Chondrocyte (in vitro differentiated cells): ENCODE results near the gene PINK1. TPM values are rescaled to one million over a fixed set of nuclear protein-coding genes. Genes with fewer than 3 reads are reported as not detected.

Source experiments
- DNase-seq: peaks from one replicate; pipeline ENCODE4 v3.0.0; 2021; ENCODE audit warnings: mixed read lengths, low spot score
- H3K27ac Mint-ChIP-seq: one replicate; pipeline ENCODE4 v1.8.0; 2021; ENCODE audit warnings: mild to moderate bottlenecking, moderate library complexity, mixed read lengths; ENCODE audit not compliant: unreplicated experiment
- H3K27me3 Mint-ChIP-seq: 2 replicates; pipeline ENCODE4 v1.8.0; 2021; ENCODE audit warnings: low read depth, mixed read lengths
- H3K36me3 Mint-ChIP-seq: 2 replicates; pipeline ENCODE4 v1.8.0; 2021; ENCODE audit warnings: low read depth, mixed read lengths
- H3K4me1 Mint-ChIP-seq: 2 replicates; pipeline ENCODE4 v1.8.0; 2021; ENCODE audit warnings: low read depth, mild to moderate bottlenecking, mixed read lengths
- H3K4me3 Mint-ChIP-seq: one replicate; pipeline ENCODE4 v1.8.0; 2021; ENCODE audit warnings: mild to moderate bottlenecking, moderate library complexity, mixed read lengths; ENCODE audit not compliant: unreplicated experiment
- H3K9me3 Mint-ChIP-seq: 2 replicates; pipeline ENCODE4 v1.8.0; 2021; ENCODE audit warnings: low read depth, mixed read lengths
- total RNA-seq: library from RNA; stranded (reverse); gene quantifications from 3 replicates; pipeline ENCODE4 v1.2.1, GENCODE V29; 2021
- TF ChIP-seq, protein P1 (sequence below): fragments of 200-600 bp; sonication (generic); IDR thresholded peaks from 2 replicates; pipeline ENCODE4 v1.5.0; 2021; ENCODE audit warnings: antibody characterized with exemption, mild to moderate bottlenecking, moderate library complexity

Gene PINK1
- total RNA-seq, 1 donor from 2014 or later = 42.6 TPM

DNA sequence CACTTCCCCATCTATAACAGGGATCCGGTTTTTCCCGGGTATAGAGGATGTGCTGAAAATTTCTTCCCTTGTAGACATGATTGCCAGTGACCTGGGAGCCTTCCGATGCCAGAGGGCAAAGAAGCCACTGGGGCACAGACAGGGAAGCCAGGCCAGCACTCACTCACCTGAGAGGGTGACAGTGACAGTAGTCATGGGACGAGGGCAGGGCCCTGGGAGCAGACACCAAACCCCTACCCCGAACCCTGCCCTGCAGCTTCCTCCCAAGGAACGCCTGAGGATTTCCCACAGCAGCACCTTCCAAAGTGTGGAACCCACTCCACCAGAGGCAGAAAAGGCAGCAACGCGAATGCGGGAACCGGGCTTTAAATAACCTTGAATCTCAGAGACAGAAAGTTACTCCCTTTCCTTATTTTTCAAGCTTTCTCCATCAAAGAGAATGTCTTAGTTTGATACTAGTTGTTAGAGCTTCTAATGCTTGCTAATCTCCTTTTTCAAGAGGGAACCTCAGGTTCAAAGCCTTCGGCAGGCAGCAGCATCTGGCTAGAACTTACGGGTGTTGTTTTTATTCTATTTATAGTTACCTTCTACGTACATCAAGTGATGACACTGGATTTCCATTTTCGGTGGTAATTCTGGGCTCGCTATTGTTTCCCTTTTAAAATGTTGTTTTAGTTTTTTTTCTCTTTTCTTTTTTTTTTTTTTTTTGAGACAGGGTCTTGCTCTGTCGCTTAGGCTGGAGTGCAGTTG, 25.1 kb downstream of the PINK1 start:
- Mint-ChIP-seq H3K4me3 (no peak overlapping the region), H3K4me1 (peaks cover 29% of the 10 kb centered on the region), H3K27ac (no peak overlapping the region), H3K9me3 (no peaks in the 10 kb centered on the region), H3K27me3 (no peaks in the 10 kb centered on the region), H3K36me3 (peaks cover 5% of the 10 kb centered on the region)
- DNase-seq = no peak
- TF ChIP-seq, protein P1, sequence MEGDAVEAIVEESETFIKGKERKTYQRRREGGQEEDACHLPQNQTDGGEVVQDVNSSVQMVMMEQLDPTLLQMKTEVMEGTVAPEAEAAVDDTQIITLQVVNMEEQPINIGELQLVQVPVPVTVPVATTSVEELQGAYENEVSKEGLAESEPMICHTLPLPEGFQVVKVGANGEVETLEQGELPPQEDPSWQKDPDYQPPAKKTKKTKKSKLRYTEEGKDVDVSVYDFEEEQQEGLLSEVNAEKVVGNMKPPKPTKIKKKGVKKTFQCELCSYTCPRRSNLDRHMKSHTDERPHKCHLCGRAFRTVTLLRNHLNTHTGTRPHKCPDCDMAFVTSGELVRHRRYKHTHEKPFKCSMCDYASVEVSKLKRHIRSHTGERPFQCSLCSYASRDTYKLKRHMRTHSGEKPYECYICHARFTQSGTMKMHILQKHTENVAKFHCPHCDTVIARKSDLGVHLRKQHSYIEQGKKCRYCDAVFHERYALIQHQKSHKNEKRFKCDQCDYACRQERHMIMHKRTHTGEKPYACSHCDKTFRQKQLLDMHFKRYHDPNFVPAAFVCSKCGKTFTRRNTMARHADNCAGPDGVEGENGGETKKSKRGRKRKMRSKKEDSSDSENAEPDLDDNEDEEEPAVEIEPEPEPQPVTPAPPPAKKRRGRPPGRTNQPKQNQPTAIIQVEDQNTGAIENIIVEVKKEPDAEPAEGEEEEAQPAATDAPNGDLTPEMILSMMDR = no peak

DNA sequence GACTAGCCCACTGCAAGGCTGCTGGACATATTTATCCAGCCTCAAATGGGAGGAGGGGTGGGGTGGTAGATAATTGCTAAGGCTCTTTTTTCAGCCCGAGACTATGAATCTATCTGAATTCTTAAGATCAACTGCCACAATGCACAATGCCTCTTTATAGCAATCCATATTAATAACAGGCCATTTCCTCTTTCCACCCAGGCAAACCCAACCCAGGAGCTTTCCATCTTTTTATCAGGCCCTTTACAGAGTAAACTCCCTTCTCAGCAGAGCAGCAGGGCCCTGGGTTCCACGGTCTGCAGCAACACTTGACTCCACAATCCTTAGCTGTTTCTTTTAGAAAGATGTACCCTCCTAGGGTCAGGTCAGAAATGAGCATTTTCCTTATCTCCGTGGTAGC, 27.1 kb downstream of the PINK1 start:
- H3K9me3 Mint-ChIP-seq = no peaks in the 10 kb centered on the region
- TF ChIP-seq, protein P1 = no peak
- DNase-seq = no peak
- peaks cover 29% of the 10 kb centered on the region for H3K4me1 Mint-ChIP-seq
- peak overlapping the region; percentile 95 for H3K4me3 Mint-ChIP-seq
- H3K36me3 Mint-ChIP-seq = peaks cover 2% of the 10 kb centered on the region
- H3K27ac Mint-ChIP-seq = peak overlapping the region; percentile 92
- no peaks in the 10 kb centered on the region for H3K27me3 Mint-ChIP-seq

DNA sequence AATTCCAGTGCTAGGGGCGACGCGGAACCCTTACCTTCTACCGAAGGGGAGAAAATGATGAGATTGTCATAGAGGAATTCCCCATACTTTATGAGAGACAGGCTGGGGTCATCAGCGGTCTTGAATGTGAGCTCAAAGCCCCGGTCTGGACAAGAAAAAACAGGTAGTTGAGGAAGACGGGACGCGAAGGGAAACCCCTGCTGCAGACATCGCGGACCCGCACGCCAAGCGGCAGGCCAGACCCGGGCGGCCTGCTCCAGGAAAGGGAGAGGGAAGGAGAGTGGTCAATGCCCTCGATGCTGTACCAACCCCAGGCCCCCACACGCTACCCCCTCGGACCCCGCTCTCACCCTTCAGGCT, 27.6 kb downstream of the PINK1 start:
- peak overlapping the region; percentile 95 for H3K4me3 Mint-ChIP-seq
- no peaks in the 10 kb centered on the region for H3K9me3 Mint-ChIP-seq
- DNase-seq = no peak
- no peaks in the 10 kb centered on the region for H3K27me3 Mint-ChIP-seq
- H3K27ac Mint-ChIP-seq = peak overlapping the region; percentile 92
- TF ChIP-seq, protein P1 = no peak
- peaks cover 29% of the 10 kb centered on the region for H3K4me1 Mint-ChIP-seq
- peaks cover 2% of the 10 kb centered on the region for H3K36me3 Mint-ChIP-seq

DNA sequence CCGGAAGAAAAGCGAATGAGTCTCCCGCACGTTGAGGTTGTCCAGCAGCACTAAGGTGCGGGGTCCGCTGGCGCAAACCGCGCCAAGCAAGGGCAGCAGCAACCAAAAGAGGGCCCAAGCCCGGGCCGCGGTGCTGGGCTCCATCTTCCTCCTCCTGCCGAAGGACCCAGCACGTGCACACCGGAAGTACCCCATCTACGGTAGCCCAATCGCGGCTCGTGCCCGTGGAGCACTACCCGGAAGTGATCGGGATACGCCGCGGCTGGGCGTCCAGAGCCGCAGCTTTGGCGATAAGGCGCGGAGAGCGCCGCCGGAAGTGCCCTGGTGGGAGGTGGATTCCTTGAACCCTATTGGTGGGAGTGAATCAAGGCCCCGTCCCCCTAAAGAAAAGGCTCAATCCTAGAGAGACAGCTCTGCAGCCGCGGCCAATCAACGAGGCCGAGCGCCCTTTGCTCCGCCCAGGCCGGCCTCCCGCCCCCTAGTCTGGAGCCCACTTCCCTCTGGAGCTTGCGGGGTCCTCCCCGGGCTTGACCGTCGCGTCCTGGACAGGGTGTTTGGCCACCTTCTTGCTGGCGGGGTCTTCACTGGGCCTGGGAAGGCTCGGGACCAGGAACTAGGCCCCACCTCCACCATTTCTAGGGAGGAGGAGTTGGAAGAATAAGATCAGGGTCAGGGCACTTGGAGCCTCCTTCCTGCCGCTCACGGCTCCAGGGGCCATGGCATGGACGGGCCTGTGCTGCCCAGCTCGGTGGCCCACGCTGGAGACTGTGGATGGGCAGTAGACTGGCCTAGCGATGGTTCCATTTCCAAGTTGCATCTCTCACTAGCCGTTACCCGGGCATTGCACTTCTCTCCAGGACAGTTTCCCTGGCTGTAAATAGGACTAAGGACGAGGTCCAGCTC, 28.2 kb downstream of the PINK1 start, which contains the start of gene DDOST:
TSS of gene DDOST (minus strand) at position 163 of the 903 bp plus-strand sequence. CDS start at position 144, 19 bp downstream.
- H3K27me3 Mint-ChIP-seq = no peaks in the 10 kb centered on the region
- peaks cover 2% of the 10 kb centered on the region for H3K36me3 Mint-ChIP-seq
- TF ChIP-seq, protein P1 = peak; percentile 75

DNA sequence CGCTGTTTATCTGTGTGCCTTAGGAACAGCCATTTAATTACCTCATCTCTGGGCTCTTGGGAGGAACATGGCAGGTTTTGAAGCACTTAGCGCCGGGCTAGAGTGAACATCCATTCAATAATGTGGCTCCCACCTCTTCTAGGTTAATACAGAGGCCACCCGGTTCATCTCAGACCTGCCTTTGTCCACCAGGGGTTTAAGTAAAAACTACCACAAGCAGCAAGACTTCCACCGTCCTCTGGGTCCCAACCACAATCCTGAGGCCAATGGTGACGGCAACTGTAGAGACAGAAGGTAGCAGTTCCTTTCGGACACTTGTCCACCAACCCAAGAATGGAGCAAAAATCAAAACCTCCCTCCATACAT, 28.8 kb downstream of the PINK1 start:
- Mint-ChIP-seq H3K9me3 (no peaks in the 10 kb centered on the region), H3K36me3 (peaks cover 2% of the 10 kb centered on the region), H3K4me3 (peak overlapping the region; percentile 95), H3K27ac (peak overlapping the region; percentile 92), H3K27me3 (no peaks in the 10 kb centered on the region), H3K4me1 (peaks cover 29% of the 10 kb centered on the region)
- TF ChIP-seq, protein P1 = no peak
- no peak for DNase-seq

More for the DNA sequence above, 28.2 kb downstream of the PINK1 start, which contains the start of gene DDOST:
- no peaks in the 10 kb centered on the region for H3K9me3 Mint-ChIP-seq
- peak within 1 kb of the TSS; percentile 95 for H3K4me3 Mint-ChIP-seq
- peaks cover 29% of the 10 kb centered on the region for H3K4me1 Mint-ChIP-seq
- H3K27ac Mint-ChIP-seq = peak within 1 kb of the TSS; percentile 92
- DNase-seq = no peak
